Heart left ventricle (tissue), 13 donors: ENCODE data around the gene ZBTB7C.

Experiments
- CTCF ChIP-seq, 12 donors: fragments of 200-600 bp; sonication (generic) in 4 of 12; IDR thresholded peaks; one replicate each; pipeline versions ENCODE4 v1.5.0 to v1.8.0; 2018 to 2022; ENCODE audit warnings: antibody characterized with exemption in 12 of 12, mild to moderate bottlenecking in 5 of 12
- POLR2A ChIP-seq, 2 donors: fragments of 450-650 bp; IDR thresholded peaks; one replicate each; pipeline ENCODE4 v1.6.1; 2017; ENCODE audit warnings: antibody characterized with exemption in 2 of 2, mild to moderate bottlenecking in 2 of 2, moderate library complexity in 2 of 2
- donor health status: ischemic (EF 13 %, LVEDD 7.1; RV severe dilation, severe dysfunction).
- donor health status: DM: no; HTN: yes; CAD: no.
- donor health status: DM: no; HTN: no; CAD: no.
- donor health status: ischemic (EF 25% LVEDD 6.9; RV normal size, moderate dysfunction).
- donor health status: ischemic (EF 25% LVEDD 5.7; RV mildly dilated, moderate dysfunction).
- donor health status: ischemic (EF 35%, LVEDD 5.7; RV mildly dilated, moderate dysfunction).
- donor health status: nonischemic (EF 11% LVEDD 7.7; RV severe dilation, severe dysfunction).
- donor health status: DM: yes; HTN: yes; CAD: no.
- donor health status: PGD.
- donor health status: ischemic (EF 29% LVEDD 5.4; RV normal size, mild dysfunction).
- donor health status: nonischemic (EF 23%, LVEDD 6.1; RV moderate dilation, normal function).

GRCh38 chr18:48073211-48073930 is 335.8 kb downstream of the ZBTB7C start:
- no peak for TF ChIP-seq CTCF (IDR thresholded peaks at IDR 0.05)
- TF ChIP-seq POLR2A (IDR thresholded peaks at IDR 0.05) = no peak
